ENCODE results near the gene HOXD8.
A peak's percentile ranks its signal among the peaks of the same experiment; 100 is the strongest.

The HOXD8 gene

DNA sequence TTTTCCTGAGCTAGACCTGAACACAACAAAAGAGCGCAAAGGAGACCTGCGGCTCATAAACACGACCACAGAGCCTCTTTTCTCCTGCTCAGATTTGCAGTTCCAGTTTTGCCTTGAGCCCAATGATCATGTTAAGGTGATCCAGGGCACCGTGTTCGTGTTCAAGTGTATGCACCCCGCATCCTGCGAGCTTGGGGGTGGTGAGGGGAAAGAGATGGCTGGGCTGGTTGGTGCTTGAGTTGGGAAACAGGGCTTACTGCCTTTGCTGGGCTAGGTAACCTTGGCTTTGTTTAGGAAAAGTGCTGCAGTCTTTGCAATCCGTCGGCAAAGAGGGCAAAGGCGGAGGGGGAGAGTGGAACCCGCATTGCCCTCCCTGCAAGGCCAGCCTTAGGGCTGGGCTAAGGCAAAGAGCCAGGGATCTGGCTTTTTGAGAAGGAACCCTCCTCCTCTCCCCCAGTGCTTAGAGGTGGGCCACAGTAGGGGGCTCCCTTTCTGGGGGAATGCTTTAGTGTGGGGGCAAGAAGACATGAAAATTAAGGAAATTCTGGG, 11.6 kb upstream of the HOXD8 start:
- H3K4me3 ChIP-seq (replicated peaks; ENCODE audit: low read depth, low read length), result no peak overlapping the region
- DNase-seq (ENCODE audit: low read depth), result no peak
- TF ChIP-seq, protein P1, sequence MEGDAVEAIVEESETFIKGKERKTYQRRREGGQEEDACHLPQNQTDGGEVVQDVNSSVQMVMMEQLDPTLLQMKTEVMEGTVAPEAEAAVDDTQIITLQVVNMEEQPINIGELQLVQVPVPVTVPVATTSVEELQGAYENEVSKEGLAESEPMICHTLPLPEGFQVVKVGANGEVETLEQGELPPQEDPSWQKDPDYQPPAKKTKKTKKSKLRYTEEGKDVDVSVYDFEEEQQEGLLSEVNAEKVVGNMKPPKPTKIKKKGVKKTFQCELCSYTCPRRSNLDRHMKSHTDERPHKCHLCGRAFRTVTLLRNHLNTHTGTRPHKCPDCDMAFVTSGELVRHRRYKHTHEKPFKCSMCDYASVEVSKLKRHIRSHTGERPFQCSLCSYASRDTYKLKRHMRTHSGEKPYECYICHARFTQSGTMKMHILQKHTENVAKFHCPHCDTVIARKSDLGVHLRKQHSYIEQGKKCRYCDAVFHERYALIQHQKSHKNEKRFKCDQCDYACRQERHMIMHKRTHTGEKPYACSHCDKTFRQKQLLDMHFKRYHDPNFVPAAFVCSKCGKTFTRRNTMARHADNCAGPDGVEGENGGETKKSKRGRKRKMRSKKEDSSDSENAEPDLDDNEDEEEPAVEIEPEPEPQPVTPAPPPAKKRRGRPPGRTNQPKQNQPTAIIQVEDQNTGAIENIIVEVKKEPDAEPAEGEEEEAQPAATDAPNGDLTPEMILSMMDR (IDR thresholded peaks at IDR 0.05; ENCODE audit: low read length, missing control alignments), result no peak

DNA sequence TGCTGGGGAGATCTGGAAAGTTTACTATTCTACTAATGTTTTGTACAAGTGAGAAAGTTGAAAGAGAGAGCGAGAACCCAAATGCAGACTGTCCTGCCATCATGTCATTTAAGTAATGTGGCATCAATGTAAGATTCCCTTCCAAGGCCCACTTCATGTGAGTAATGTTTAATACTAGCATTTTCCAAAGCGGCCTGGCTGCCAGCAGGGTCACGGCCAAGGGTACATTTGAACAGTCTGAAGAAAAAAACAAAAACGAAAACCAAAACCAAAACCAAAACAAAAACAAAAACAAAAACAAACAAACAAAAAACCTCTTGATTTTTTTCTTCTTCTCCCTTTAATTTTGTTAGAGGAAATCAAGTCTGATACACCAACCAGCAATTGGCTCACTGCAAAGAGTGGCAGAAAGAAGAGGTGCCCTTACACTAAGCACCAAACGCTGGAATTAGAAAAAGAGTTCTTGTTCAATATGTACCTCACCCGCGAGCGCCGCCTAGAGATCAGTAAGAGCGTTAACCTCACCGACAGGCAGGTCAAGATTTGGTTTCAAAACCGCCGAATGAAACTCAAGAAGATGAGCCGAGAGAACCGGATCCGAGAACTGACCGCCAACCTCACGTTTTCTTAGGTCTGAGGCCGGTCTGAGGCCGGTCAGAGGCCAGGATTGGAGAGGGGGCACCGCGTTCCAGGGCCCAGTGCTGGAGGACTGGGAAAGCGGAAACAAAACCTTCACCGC, 10.7 kb upstream of the HOXD8 start:
- no peak for DNase-seq (ENCODE audit: low read depth)
- H3K4me3 ChIP-seq (replicated peaks; ENCODE audit: low read depth, low read length), result no peak overlapping the region
- TF ChIP-seq, protein P1 (IDR thresholded peaks at IDR 0.05; ENCODE audit: low read length, missing control alignments), result peak; percentile 29

DNA sequence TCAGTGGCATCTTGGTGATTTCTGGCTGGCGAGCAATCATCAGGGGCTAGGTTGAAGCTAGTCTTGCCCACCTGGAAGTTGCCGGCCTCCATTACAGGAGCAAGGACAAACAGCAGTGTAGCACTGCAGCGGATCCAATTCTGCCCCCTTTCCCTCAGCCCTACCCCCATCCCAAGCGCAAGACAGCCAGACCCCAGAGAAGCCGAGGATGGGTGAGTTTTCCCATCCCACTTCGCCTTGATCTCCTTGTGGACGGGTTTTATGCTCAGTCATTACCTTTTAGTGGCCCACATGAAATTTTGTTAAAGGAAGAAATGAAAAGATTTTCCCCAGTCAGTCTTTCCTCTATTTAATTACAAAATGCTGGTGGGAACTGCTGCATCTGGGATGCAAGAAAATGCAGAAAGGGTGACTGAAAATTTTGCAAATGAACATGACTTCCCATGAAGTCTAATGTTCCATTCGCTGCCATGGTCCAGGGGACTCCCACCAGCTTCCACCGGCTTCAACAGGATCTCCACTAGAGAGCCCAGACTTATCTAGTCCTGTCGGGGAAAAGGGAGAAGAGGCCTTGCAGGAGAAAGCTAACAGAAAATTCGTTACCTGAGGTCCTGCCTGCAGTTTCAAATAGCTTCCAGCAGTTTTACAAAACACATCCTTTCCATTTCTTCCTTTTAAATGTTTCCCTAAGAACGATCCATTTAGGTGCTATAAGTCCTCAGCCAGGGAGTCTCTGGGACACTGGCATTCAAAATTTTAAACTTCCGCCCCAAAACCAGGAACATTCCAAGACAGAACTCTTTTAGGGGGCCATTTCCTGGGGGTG, 8.9 kb upstream of the HOXD8 start:
- DNase-seq (ENCODE audit: low read depth), result no peak
- H3K4me3 ChIP-seq (replicated peaks; ENCODE audit: low read depth, low read length), result no peak overlapping the region
- TF ChIP-seq, protein P1 (IDR thresholded peaks at IDR 0.05; ENCODE audit: low read length, missing control alignments), result no peak

DNA sequence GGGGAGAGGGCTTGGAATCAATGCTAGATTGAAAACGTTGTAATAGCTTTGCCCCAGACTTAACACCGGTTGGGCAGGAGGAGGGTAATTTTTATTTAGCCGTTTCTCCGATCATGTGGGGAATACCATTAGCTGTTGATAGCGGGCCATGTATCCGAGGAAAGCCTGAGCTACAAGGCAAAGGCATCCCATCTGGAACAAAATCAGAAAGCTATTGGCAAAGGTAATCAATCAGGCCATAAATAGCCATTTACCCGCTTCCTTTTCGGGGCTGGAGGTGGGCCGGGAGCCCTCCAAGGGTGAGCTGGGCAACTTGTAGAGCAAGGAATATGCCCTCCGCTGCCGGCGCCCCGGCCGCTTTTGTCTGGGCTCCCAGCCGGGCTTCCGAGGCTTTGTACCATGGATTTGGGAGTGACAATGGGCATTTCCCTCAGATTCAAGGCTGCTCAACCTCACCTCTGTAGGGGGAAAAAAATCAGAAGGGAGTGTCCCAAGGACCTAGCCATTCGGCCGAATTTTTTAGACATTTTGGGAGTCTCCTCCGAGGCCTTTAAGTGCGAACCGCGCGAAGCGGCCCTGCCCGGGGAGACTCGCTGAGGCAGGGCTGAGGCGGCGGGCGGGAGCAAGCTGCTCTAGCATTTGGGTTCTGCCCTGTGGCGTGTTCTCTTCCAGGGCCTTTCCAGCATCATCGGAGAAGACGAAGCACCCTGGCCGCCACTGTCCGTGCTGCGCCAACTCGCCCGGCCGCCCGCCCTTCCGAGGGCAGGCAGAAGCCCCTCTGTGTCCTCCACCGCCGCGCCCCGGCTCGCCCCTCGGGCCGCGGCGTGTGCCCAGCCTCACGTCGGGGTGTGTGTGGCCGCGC, 8.1 kb upstream of the HOXD8 start:
- TF ChIP-seq, protein P1 (IDR thresholded peaks at IDR 0.05; ENCODE audit: low read length, missing control alignments), result no peak
- H3K4me3 ChIP-seq (replicated peaks; ENCODE audit: low read depth, low read length), result no peak overlapping the region
- no peak for DNase-seq (ENCODE audit: low read depth)

DNA sequence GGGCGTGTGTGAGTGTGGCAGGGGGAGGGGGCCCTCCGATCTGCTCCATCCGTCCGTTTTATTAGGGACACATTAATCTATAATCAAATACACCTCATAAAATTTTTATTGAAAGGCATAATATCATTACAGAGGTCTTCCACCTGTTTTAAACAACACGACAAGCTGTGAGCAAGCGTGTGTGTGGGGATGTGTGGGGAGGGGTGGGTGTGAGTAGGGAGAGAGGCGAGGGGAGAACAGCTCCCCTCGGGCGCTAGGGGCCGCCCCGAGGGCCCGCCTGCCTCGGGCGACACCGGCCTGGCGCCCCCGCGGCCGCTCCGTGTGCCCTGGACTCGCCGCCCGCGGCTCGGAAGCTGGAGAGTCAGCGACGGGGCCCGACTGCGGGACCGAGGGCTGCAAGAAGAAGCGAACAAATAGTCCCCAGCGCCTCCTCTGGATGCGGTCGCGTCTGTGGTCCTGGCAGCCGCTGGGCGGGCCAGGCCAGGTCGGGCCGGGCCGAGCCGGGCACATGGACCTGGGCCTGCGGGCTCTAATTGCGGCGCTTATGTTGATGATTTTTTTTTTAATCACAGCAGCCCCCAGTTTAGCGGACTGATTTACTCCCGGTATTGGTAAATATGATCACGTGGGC, 7.3 kb upstream of the HOXD8 start:
- TF ChIP-seq, protein P1 (IDR thresholded peaks at IDR 0.05; ENCODE audit: low read length, missing control alignments), result no peak
- DNase-seq (ENCODE audit: low read depth), result no peak
- no peak overlapping the region for H3K4me3 ChIP-seq (replicated peaks; ENCODE audit: low read depth, low read length)
